Caco-2 (cell line): ENCODE data around the gene TRANK1. TPM values are rescaled to one million over a fixed set of nuclear protein-coding genes. Genes with fewer than 3 reads are reported as not detected.

Experiments used
- BruUV-seq: library from RNA; stranded (reverse); fragments of 400-500 nt; replicated peaks from 2 replicates; lab custom pipeline; 2021; lab: Mats Ljungman, UMichigan
- CTCF ChIA-PET: fragments of 300-600 bp; sonication (Branson Sonifier 250); formaldehyde crosslinking; loops from one replicate; lab custom pipeline; 2022; ENCODE audit warnings: antibody characterized with exemption; lab: Charles Lee
- POLR2A ChIA-PET: fragments of 300-600 bp; sonication (Branson Sonifier 250); formaldehyde crosslinking; loops from one replicate; lab custom pipeline; 2022; ENCODE audit warnings: antibody characterized with exemption; lab: Charles Lee
- DNase-seq, 2 experiments: peaks; one replicate each; pipeline versions ENCODE4 v3.0.0 to v3.0.0-alpha.2; 2020 to 2022
- H3K27me3 ChIP-seq: replicated peaks from 2 replicates; pipeline ENCODE4 v1.6.0; 2011; ENCODE audit warnings: low read length; ENCODE audit not compliant: control insufficient read depth, insufficient read depth
- H3K36me3 ChIP-seq: 2 replicates; pipeline ENCODE4 v1.5.1; 2011; ENCODE audit warnings: low read length; ENCODE audit not compliant: control insufficient read depth, insufficient read depth
- H3K4me1 ChIP-seq: fragments of 250-450 bp; sonication (Bioruptor Pico); 2 replicates; pipeline ENCODE4 v1.5.1; 2020; ENCODE audit warnings: mild to moderate bottlenecking
- H3K4me3 ChIP-seq: 2 replicates; pipeline ENCODE4 v1.5.1; 2011; ENCODE audit warnings: low read depth, mild to moderate bottlenecking, control low read depth, low read length
- H3K9me3 ChIP-seq: fragments of 250-450 bp; sonication (Bioruptor Pico); 2 replicates; pipeline ENCODE4 v1.5.1; 2020; ENCODE audit warnings: mild to moderate bottlenecking, moderate library complexity
- H3K27ac Mint-ChIP-seq: one replicate; pipeline ENCODE4 v1.8.0; 2022; ENCODE audit warnings: mixed read lengths; ENCODE audit not compliant: unreplicated experiment
- H3K27me3 Mint-ChIP-seq: one replicate; pipeline ENCODE4 v1.8.0; 2022; ENCODE audit warnings: mixed read lengths; ENCODE audit not compliant: insufficient read depth, unreplicated experiment
- H3K36me3 Mint-ChIP-seq: one replicate; pipeline ENCODE4 v1.8.0; 2022; ENCODE audit warnings: mild to moderate bottlenecking, mixed read lengths; ENCODE audit not compliant: insufficient read depth, unreplicated experiment
- H3K4me1 Mint-ChIP-seq: one replicate; pipeline ENCODE4 v1.8.0; 2022; ENCODE audit warnings: low read depth, mixed read lengths; ENCODE audit not compliant: unreplicated experiment
- H3K4me3 Mint-ChIP-seq: one replicate; pipeline ENCODE4 v1.8.0; 2022; ENCODE audit warnings: mild to moderate bottlenecking, moderate library complexity, mixed read lengths; ENCODE audit not compliant: unreplicated experiment
- H3K9me3 Mint-ChIP-seq: one replicate; pipeline ENCODE4 v1.8.0; 2022; ENCODE audit warnings: mixed read lengths; ENCODE audit not compliant: unreplicated experiment
- intact Hi-C: fragments of 100-400 bp; cut with micrococcal nuclease; formaldehyde crosslinking; loops from one replicate; pipeline ENCODE4 v1.10.0; 2022; ENCODE audit not compliant: unreplicated experiment
- total RNA-seq: library from RNA; stranded (reverse); gene quantifications from 2 replicates; pipeline ENCODE4 v1.2.3, GENCODE V29; 2022
- TF ChIP-seq, protein P1 (sequence below), 2 experiments: fragments of 200-600 bp in 1 of 2; IDR thresholded peaks; 1 replicate in 1 of 2; 2 replicates in 1 of 2; pipeline versions ENCODE4 v1.5.1 to v1.8.0; 2011 to 2022; ENCODE audit warnings: antibody characterized with exemption in 1 of 2, control low read depth in 1 of 2, inconsistent platforms in 1 of 2, low read depth in 1 of 2, low read length in 1 of 2, mild to moderate bottlenecking in 1 of 2, moderate library complexity in 1 of 2; ENCODE audit not compliant: insufficient read depth in 1 of 2, severe bottlenecking in 1 of 2, unreplicated experiment in 1 of 2

Gene TRANK1
- total RNA-seq, 1 experiment from 2014 or later, result 4.3 TPM

DNA sequence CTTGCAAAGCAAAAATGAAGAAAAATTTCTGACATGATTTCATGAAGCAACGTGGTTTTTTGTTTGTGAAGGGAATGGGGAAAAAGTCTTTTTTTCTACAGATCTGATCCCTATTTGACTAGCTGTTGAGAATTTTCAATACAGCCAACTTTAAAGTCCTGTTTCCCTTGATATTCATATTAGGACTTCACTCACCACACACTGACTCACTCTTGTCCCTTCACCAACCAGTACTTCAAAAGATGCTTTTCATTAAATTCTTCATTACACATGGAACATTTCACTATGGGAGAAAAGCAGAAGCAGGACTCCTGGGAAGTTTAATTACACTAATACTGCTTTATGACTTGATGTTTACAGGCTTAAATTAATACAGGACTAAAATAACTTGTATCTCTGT lies 16.6 kb downstream of the TRANK1 start:
- Mint-ChIP-seq H3K4me1 (peaks cover 23% of the 10 kb centered on the region), H3K27ac (no peak overlapping the region), H3K4me3 (no peak overlapping the region), H3K27me3 (no peaks in the 10 kb centered on the region), H3K9me3 (peaks cover 27% of the 10 kb centered on the region), H3K36me3 (peaks cover 13% of the 10 kb centered on the region)
- CTCF ChIA-PET, result no interaction called here
- POLR2A ChIA-PET, result no interaction called here
- BruUV-seq, result no TSS peak
- H3K9me3 ChIP-seq, result peaks cover 9% of the 10 kb centered on the region
- intact Hi-C loops, result no loop called here
- no peak for DNase-seq
- H3K27me3 ChIP-seq, result no peaks in the 10 kb centered on the region
- H3K36me3 ChIP-seq, result no peaks in the 10 kb centered on the region
- TF ChIP-seq, protein P1, sequence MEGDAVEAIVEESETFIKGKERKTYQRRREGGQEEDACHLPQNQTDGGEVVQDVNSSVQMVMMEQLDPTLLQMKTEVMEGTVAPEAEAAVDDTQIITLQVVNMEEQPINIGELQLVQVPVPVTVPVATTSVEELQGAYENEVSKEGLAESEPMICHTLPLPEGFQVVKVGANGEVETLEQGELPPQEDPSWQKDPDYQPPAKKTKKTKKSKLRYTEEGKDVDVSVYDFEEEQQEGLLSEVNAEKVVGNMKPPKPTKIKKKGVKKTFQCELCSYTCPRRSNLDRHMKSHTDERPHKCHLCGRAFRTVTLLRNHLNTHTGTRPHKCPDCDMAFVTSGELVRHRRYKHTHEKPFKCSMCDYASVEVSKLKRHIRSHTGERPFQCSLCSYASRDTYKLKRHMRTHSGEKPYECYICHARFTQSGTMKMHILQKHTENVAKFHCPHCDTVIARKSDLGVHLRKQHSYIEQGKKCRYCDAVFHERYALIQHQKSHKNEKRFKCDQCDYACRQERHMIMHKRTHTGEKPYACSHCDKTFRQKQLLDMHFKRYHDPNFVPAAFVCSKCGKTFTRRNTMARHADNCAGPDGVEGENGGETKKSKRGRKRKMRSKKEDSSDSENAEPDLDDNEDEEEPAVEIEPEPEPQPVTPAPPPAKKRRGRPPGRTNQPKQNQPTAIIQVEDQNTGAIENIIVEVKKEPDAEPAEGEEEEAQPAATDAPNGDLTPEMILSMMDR (IDR thresholded peaks at IDR 0.05; ENCODE audit: insufficient read depth in 1 of 2, low read depth in 1 of 2, low read length in 1 of 2, severe bottlenecking in 1 of 2, unreplicated experiment in 1 of 2), result no peak
- peaks cover 10% of the 10 kb centered on the region for H3K4me1 ChIP-seq
- no peak overlapping the region for H3K4me3 ChIP-seq

DNA sequence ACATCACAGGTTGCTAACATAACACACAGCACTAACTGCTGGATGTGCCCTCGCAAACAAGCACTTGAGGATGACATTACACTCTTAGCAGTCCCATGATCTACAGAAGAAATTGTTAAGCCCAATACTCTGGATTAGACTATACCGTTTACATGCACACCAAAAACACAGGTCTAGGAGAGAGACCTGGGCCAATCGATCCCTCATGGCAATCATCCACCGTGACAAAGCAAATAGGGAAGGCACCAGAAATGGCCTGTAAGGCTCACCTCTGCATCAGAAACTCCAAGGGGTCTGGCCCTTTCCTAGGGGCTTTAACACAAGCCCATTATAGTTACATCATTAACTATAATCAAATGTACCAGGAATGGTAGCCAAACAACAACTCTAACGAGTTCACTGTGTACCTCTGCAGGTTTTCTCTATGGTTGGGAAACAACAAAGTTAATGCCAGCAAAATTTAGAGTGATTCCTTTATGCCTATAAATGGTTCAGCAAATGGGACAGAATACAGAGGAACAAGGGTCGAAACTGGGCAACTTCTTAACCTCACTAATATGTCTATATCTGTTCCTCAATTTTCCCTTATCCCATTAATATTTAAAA lies 18.5 kb downstream of the TRANK1 start:
- Mint-ChIP-seq H3K4me3 (no peak overlapping the region), H3K27ac (no peak overlapping the region), H3K4me1 (peaks cover 13% of the 10 kb centered on the region), H3K36me3 (peaks cover 11% of the 10 kb centered on the region), H3K9me3 (peaks cover 18% of the 10 kb centered on the region), H3K27me3 (no peaks in the 10 kb centered on the region)
- Histone ChIP-seq H3K36me3 (no peaks in the 10 kb centered on the region), H3K4me3 (no peak overlapping the region), H3K4me1 (no peaks in the 10 kb centered on the region), H3K9me3 (peaks cover 8% of the 10 kb centered on the region), H3K27me3 (no peaks in the 10 kb centered on the region)
- ChIA-PET CTCF (no interaction called here), POLR2A (no interaction called here)
- intact Hi-C loops, result no loop called here
- DNase-seq, result no peak
- TF ChIP-seq, protein P1 (IDR thresholded peaks at IDR 0.05; ENCODE audit: insufficient read depth in 1 of 2, low read depth in 1 of 2, low read length in 1 of 2, severe bottlenecking in 1 of 2, unreplicated experiment in 1 of 2), result no peak
- BruUV-seq, result no TSS peak

DNA sequence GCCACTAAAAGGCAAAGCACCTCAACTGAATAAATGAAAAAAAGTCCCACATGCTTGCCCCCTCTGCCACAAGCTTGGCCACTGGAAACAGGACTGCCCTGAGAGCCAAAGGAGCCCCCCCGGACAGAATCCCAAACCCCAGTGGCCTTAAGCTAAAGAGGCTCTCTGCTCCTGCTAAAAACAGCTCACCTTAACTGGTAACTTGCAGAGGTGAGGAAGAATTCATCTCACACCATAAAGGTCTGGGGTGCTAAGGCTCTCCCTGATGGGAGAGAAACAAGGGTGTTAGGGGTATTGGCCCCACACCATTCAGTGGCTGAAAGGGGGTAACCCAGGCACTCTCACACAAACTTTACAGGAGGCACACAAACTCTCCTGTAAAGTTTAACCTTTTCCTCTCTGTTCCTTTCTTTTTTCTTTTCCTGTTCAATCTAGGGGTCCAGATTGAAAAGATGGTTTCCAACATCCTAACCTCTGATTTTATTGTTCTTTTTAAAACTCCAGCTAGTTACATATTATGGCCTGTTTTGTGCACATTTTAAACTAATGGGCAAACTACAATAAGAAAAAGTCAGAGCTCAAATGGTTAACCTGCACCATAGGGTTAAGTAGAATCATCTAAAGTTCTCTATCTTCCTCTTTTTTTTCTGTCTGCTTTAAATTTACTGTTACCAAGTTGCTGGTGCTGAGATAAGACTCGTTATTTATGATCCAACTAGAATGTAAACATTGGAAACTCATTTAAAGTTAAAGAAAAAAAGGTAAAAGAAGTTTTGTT lies 19.9 kb downstream of the TRANK1 start:
- POLR2A ChIA-PET, result no interaction called here
- peaks cover 5% of the 10 kb centered on the region for H3K4me1 ChIP-seq
- no peaks in the 10 kb centered on the region for H3K36me3 ChIP-seq
- no peak for DNase-seq
- H3K9me3 Mint-ChIP-seq, result peaks cover 30% of the 10 kb centered on the region
- CTCF ChIA-PET, result no interaction called here
- no peak overlapping the region for H3K4me3 ChIP-seq
- peaks cover 19% of the 10 kb centered on the region for H3K4me1 Mint-ChIP-seq
- no TSS peak for BruUV-seq
- intact Hi-C loops, result no loop called here
- H3K36me3 Mint-ChIP-seq, result peaks cover 23% of the 10 kb centered on the region
- TF ChIP-seq, protein P1 (IDR thresholded peaks at IDR 0.05; ENCODE audit: insufficient read depth in 1 of 2, low read depth in 1 of 2, low read length in 1 of 2, severe bottlenecking in 1 of 2, unreplicated experiment in 1 of 2), result no peak
- peak overlapping the region; percentile 1 for H3K4me3 Mint-ChIP-seq
- H3K9me3 ChIP-seq, result peaks cover 14% of the 10 kb centered on the region
- no peaks in the 10 kb centered on the region for H3K27me3 Mint-ChIP-seq
- H3K27me3 ChIP-seq, result no peaks in the 10 kb centered on the region
- H3K27ac Mint-ChIP-seq, result no peak overlapping the region
